ENCODE measurements around the gene IQSEC3.

Gene IQSEC3

GRCh38 chr12:219891-220352 is 153.4 kb downstream of the IQSEC3 start:
- DNase-seq = peak; percentile 91
- H3K4me3 Mint-ChIP-seq = no peak overlapping the region
- no peak overlapping the region for H3K27ac Mint-ChIP-seq
- no peaks in the 10 kb centered on the region for H3K36me3 Mint-ChIP-seq (ENCODE audit: low read depth)
- no peaks in the 10 kb centered on the region for H3K9me3 Mint-ChIP-seq
- H3K27me3 Mint-ChIP-seq (ENCODE audit: low read depth, poor library complexity) = peaks cover 21% of the 10 kb centered on the region
- TF ChIP-seq CTCF (IDR thresholded peaks at IDR 0.05) = peak; percentile 89
- peaks cover 43% of the 10 kb centered on the region for H3K4me1 Mint-ChIP-seq

- no peaks in the 10 kb centered on the region for H3K36me3 Mint-ChIP-seq (ENCODE audit: low read depth)
- H3K4me3 Mint-ChIP-seq = no peak overlapping the region
- peaks cover 43% of the 10 kb centered on the region for H3K4me1 Mint-ChIP-seq
- no peak for DNase-seq
- H3K9me3 Mint-ChIP-seq = no peaks in the 10 kb centered on the region
- no peak for TF ChIP-seq CTCF (IDR thresholded peaks at IDR 0.05)
- H3K27ac Mint-ChIP-seq = no peak overlapping the region
- peaks cover 21% of the 10 kb centered on the region for H3K27me3 Mint-ChIP-seq (ENCODE audit: low read depth, poor library complexity)
Observed at GRCh38 chr12:220491-220890, 153.9 kb downstream of the IQSEC3 start.

GRCh38 chr12:220946-221550 is 154.5 kb downstream of the IQSEC3 start:
- H3K4me1 Mint-ChIP-seq = peaks cover 47% of the 10 kb centered on the region
- no peak for DNase-seq
- no peaks in the 10 kb centered on the region for H3K36me3 Mint-ChIP-seq (ENCODE audit: low read depth)

GRCh38 chr12:221736-222135 is 155.2 kb downstream of the IQSEC3 start:
- Mint-ChIP-seq H3K4me3 (no peak overlapping the region), H3K27me3 (ENCODE audit: low read depth, poor library complexity) (peaks cover 24% of the 10 kb centered on the region), H3K36me3 (ENCODE audit: low read depth) (no peaks in the 10 kb centered on the region), H3K27ac (no peak overlapping the region), H3K9me3 (no peaks in the 10 kb centered on the region), H3K4me1 (peaks cover 54% of the 10 kb centered on the region)
- DNase-seq = no peak
- TF ChIP-seq CTCF (IDR thresholded peaks at IDR 0.05) = no peak

More at GRCh38 chr12:220946-221550, 154.5 kb downstream of the IQSEC3 start:
- no peaks in the 10 kb centered on the region for H3K9me3 Mint-ChIP-seq
- peaks cover 21% of the 10 kb centered on the region for H3K27me3 Mint-ChIP-seq (ENCODE audit: low read depth, poor library complexity)
- TF ChIP-seq CTCF (IDR thresholded peaks at IDR 0.05) = no peak
- no peak overlapping the region for H3K4me3 Mint-ChIP-seq
- no peak overlapping the region for H3K27ac Mint-ChIP-seq

GRCh38 chr12:223841-224240 is 157.3 kb downstream of the IQSEC3 start:
- TF ChIP-seq CTCF (IDR thresholded peaks at IDR 0.05) = no peak
- peaks cover 49% of the 10 kb centered on the region for H3K4me1 Mint-ChIP-seq
- H3K9me3 Mint-ChIP-seq = no peaks in the 10 kb centered on the region
- no peaks in the 10 kb centered on the region for H3K36me3 Mint-ChIP-seq (ENCODE audit: low read depth)
- peaks cover 22% of the 10 kb centered on the region for H3K27me3 Mint-ChIP-seq (ENCODE audit: low read depth, poor library complexity)
- no peak overlapping the region for H3K4me3 Mint-ChIP-seq
- no peak for DNase-seq
- no peak overlapping the region for H3K27ac Mint-ChIP-seq

GRCh38 chr12:224330-224729 is 157.8 kb downstream of the IQSEC3 start:
- Mint-ChIP-seq H3K36me3 (ENCODE audit: low read depth) (no peaks in the 10 kb centered on the region), H3K27ac (no peak overlapping the region), H3K27me3 (ENCODE audit: low read depth, poor library complexity) (peaks cover 25% of the 10 kb centered on the region), H3K4me1 (peaks cover 49% of the 10 kb centered on the region), H3K4me3 (no peak overlapping the region), H3K9me3 (no peaks in the 10 kb centered on the region)
- DNase-seq = no peak
- no peak for TF ChIP-seq CTCF (IDR thresholded peaks at IDR 0.05)
